Stimulated activated naive CD4-positive, alpha-beta T cell treated with Interleukin-2 at 50 U/mL for 16 hours (primary cell): ENCODE measurements around the gene SLC9A9.
"Not testable (repeated sequence)": the region's sequence is repeated elsewhere in the genome, so short reads cannot be mapped to it uniquely, and the experiment has no call there.

Experiments used
- DNase-seq: peaks from one replicate; lab custom pipeline; 2025; lab: John Stamatoyannopoulos, UW

Gene SLC9A9

GRCh38 chr3:143551761-143552160 is 296.5 kb downstream of the SLC9A9 start:
- DNase-seq, result no peak

- DNase-seq, result no peak
Observed at GRCh38 chr3:143548861-143549497, 299.3 kb downstream of the SLC9A9 start.

GRCh38 chr3:143548393-143548792 is 299.9 kb downstream of the SLC9A9 start:
- DNase-seq, result no peak

- no peak for DNase-seq
Observed at GRCh38 chr3:143538577-143538981, 309.7 kb downstream of the SLC9A9 start.

- no peak for DNase-seq
Observed at GRCh38 chr3:143538061-143538460, 310.2 kb downstream of the SLC9A9 start.

- DNase-seq, result no peak
Observed at GRCh38 chr3:143536817-143537535, 311.3 kb downstream of the SLC9A9 start.

GRCh38 chr3:143535994-143536784 is 312.1 kb downstream of the SLC9A9 start:
- no peak for DNase-seq

GRCh38 chr3:143533391-143533790 is 314.9 kb downstream of the SLC9A9 start:
- DNase-seq, result no peak

GRCh38 chr3:143532091-143532490 is 316.2 kb downstream of the SLC9A9 start:
- no peak for DNase-seq

- no peak for DNase-seq
Observed at GRCh38 chr3:143531101-143531500, 317.2 kb downstream of the SLC9A9 start.

GRCh38 chr3:143529798-143530197 is 318.5 kb downstream of the SLC9A9 start:
- no peak for DNase-seq

GRCh38 chr3:143529018-143529478 is 319.2 kb downstream of the SLC9A9 start:
- DNase-seq, result no peak

- DNase-seq, result no peak
Observed at GRCh38 chr3:143526011-143526545, 322.2 kb downstream of the SLC9A9 start.

GRCh38 chr3:143525408-143525807 is 322.9 kb downstream of the SLC9A9 start:
- no peak for DNase-seq

GRCh38 chr3:143521803-143522202 is 326.5 kb downstream of the SLC9A9 start:
- no peak for DNase-seq

- not testable (repeated sequence) for DNase-seq
Observed at GRCh38 chr3:143517131-143517530, 331.1 kb downstream of the SLC9A9 start.

- no peak for DNase-seq
Observed at GRCh38 chr3:143514874-143515273, 333.4 kb downstream of the SLC9A9 start.

- no peak for DNase-seq
Observed at GRCh38 chr3:143514109-143514508, 334.2 kb downstream of the SLC9A9 start.

- DNase-seq, result no peak
Observed at GRCh38 chr3:143511174-143511879, 336.9 kb downstream of the SLC9A9 start.

GRCh38 chr3:143510601-143511000 is 337.7 kb downstream of the SLC9A9 start:
- no peak for DNase-seq

GRCh38 chr3:143507735-143508580 is 340.3 kb downstream of the SLC9A9 start:
- no peak for DNase-seq
